GM13977 (cell line): ENCODE data around the gene PKD1L1.

ENCODE experiments used
- DNase-seq: peaks from one replicate; pipeline ENCODE4 v3.0.0; 2012; ENCODE audit warnings: low spot score
- CTCF ChIP-seq: IDR thresholded peaks from 2 replicates; pipeline ENCODE4 v1.5.1; 2012; ENCODE audit warnings: mild to moderate bottlenecking, control low read depth; ENCODE audit not compliant: insufficient read depth; ENCODE audit errors: extremely low read depth, missing control alignments
- in situ Hi-C: fragments of 300-500 bp; cut with MboI; formaldehyde crosslinking; loops from one replicate; pipeline ENCODE4 v1.12.0; 2022; ENCODE audit warnings: low sequenced_read_pairs, low pct_unique_long_range_greater_than_20kb, mixed read lengths, inconsistent platforms; ENCODE audit not compliant: unreplicated experiment

The PKD1L1 gene

DNA sequence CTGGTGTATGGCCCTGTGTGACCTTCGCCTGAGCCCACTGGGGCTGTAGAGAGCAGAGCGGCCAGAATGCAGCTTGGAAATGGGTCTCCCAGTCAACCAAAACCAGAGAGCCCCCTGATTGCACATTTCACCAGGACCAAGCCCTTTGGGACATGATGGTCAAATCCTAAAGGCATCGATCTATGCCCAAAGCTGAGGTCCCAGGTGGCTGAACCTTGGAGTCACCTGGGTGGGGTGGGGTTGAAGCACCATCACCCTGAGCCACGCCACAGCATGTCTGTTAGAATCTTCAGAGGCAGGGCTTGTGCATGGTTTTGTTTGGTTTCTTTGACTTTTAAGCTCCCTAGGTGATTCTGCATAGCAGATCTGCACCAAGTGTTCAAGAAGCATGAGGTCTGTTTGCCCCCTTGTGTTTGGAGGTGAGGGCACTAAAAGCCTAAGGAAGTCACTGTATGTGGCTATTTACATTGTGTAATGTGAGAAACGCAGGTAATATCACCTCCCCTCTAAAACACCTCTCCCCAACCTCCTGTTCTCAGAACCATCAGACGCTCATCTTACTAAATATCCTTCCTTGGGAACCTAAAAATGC, 9.6 kb downstream of the PKD1L1 start:
- TF ChIP-seq CTCF = peak; percentile 17
- no peak for DNase-seq
- in situ Hi-C loops = no loop called here

DNA sequence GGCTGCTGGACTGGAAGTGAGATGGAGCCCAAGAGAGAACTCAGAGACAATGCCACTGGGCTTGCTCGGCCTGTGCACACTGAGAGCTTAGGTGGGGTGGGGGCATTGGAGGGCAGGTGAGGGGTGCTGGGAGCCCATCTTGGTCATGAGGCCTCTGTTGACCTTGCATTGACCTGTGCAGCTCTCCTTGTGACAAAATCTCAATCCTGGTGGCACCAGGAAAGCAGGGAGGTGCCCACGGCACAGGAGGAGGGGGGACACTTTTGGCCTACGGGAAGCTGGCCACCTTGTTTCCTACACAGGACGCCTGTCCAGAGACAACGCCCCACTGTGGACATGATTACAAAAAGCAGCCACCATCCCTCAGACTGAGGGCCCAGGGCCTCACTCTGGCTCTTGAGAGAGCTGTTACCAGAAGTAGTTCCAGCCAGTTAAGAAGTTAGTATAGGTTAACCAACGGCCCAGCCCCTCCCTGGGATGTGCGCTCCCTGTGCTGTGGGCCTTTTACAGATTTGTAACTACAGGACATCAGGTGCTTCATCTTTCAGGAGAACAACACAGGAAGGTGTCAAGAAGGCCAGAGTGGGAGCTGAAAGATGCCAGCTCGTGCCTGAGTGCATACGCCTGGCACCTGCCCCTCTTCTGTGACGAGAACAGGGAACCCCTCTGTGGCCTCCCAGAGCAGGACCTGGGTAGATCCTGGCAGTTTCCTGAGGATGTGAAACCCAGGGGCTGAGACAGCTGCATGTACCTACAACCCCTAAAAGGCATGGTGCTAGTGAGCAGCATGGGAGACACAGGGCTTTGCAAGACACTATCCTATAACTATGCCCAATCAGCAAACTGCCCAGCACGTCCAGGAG, 10.3 kb downstream of the PKD1L1 start:
- in situ Hi-C loops = no loop called here
- no peak for DNase-seq
- no peak for TF ChIP-seq CTCF

DNA sequence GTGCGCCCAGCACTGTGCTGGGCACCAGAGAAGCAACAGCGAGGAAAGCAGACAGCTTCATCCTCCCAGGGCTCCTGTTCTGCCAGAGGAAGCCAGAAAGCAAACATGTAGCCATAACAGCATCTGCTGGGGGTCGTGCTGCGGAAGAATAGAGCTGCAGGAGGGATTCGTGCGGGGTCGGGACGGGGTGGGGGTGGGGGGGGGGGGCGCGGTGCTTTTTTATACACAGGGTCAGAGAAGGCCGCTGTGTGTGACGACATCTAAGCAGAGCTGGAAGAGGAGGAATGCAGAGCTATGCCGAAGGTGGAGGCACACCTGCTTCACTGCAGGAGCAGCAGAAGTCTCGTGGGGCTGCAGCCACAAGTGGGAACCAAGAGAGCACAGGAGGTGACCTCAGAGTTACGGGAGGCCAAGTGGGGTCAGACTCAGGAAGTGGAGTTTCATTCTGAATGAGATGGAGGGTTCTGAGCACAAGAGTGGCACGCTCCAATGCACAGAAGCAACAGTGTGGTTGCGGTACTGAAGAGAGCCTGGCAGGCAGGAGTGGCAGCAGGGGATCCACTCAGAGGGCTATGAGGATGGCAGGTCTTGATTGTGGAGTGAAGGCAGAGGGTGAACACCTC, 11.1 kb downstream of the PKD1L1 start:
- peak; percentile 80 for DNase-seq
- in situ Hi-C loops = no loop called here
- TF ChIP-seq CTCF = no peak

DNA sequence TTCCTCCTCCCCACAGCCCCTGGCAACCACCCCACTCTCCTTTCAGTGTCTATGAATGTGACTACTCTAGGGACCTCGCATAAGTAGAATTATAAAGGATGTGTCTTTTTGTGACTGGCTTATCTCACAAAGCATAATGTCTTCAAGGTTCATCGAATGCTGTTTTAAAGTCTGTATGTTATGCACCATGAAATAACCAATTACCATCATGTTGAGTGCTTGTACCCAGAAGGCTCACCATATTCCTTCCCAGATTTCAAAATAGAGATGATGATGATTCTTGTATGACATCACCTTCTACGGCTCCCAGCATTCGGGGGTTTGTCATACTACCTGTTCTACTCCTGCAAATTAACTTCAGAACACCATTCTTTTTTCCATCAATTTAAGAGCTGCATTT, 11.9 kb downstream of the PKD1L1 start:
- no peak for DNase-seq
- in situ Hi-C loops = no loop called here
- TF ChIP-seq CTCF = no peak

DNA sequence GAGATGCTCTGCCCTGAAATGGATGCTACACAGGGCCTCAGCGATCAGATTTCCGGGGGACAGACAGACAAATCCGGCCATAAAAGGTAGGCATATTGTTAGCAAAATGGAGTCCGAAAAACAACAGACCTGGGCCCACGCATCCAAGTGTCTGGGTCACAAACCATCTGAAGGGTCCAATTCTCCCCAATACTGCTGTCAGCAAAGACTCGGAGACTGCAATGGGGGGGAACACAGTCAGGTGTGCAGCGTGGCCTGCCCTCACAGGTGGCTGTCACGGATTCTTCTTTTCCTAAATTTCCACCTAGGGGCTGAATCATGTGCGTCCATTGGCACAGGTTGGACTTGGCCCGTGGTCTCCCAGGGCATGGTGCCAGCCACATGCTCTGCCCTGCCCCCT, 12.9 kb downstream of the PKD1L1 start:
- TF ChIP-seq CTCF = no peak
- in situ Hi-C loops = no loop called here
- no peak for DNase-seq

DNA sequence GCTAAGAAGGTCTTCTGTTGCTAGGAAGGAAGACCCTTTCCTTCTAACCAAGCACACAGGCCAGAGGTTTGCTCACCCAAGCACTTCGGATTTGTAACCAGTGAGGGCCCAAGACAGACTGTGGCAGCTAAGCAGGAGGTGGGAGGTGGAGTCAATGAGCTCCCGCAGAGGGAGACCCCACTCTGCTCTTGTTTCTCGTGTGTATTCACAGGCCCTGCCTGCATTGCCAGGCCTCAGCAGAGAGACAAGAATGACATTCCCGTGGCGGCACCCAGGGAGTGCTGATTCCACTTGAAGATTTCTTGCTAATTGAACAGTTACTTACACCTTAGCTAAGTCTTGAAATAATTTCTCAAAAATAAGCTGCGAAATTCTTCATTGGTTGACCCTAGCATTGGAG, 13.4 kb downstream of the PKD1L1 start:
- DNase-seq = no peak
- no peak for TF ChIP-seq CTCF
- in situ Hi-C loops = no loop called here
